GM23338 (cell line): ENCODE data around the gene OTOS. TPM values are rescaled to one million over a fixed set of nuclear protein-coding genes. Genes with fewer than 3 reads are reported as not detected.

ENCODE experiments used
- ATAC-seq: fragments of 200-7000 bp; cut with Tn5 transposase; 3 replicates; pipeline ENCODE4 v1.9.1; 2020
- DNase-seq: peaks from one replicate; pipeline ENCODE4 v3.0.0-alpha.2; 2015; ENCODE audit warnings: low spot score
- H2AFZ ChIP-seq: fragments of 200-600 bp; sonication (generic); 2 replicates; pipeline ENCODE4 v1.8.0; 2016; ENCODE audit warnings: antibody characterized with exemption, mild to moderate bottlenecking, moderate library complexity
- H3F3A ChIP-seq: fragments of 200-600 bp; sonication (generic); replicated peaks from 2 replicates; pipeline ENCODE4 v1.8.0; 2017; ENCODE audit warnings: antibody characterized with exemption, mixed run types, low read depth
- H3K27ac ChIP-seq: fragments of 200-600 bp; sonication (generic); 2 replicates; pipeline ENCODE4 v1.6.1; 2016; ENCODE audit warnings: low read depth
- H3K27me3 ChIP-seq: fragments of 200-600 bp; sonication (generic); 2 replicates; pipeline ENCODE4 v1.8.0; 2016; ENCODE audit warnings: mild to moderate bottlenecking, mixed run types, moderate library complexity; ENCODE audit not compliant: insufficient read depth
- H3K36me3 ChIP-seq: fragments of 200-600 bp; sonication (generic); 2 replicates; pipeline ENCODE4 v1.8.0; 2016; ENCODE audit warnings: mild to moderate bottlenecking; ENCODE audit not compliant: insufficient read depth
- H3K4me1 ChIP-seq: fragments of 200-600 bp; sonication (generic); 2 replicates; pipeline ENCODE4 v1.8.0; 2016; ENCODE audit warnings: mild to moderate bottlenecking, moderate library complexity; ENCODE audit not compliant: insufficient read depth
- H3K4me2 ChIP-seq: fragments of 200-600 bp; sonication (generic); 2 replicates; pipeline ENCODE4 v1.7.1; 2017; ENCODE audit warnings: mixed run types
- H3K4me3 ChIP-seq: fragments of 200-600 bp; sonication (generic); 2 replicates; pipeline ENCODE4 v1.6.1; 2016; ENCODE audit warnings: mixed run types
- H3K79me2 ChIP-seq: fragments of 200-600 bp; sonication (generic); replicated peaks from 2 replicates; pipeline ENCODE4 v1.8.0; 2017; ENCODE audit warnings: mild to moderate bottlenecking; ENCODE audit not compliant: insufficient read depth
- H3K9me2 ChIP-seq: fragments of 200-600 bp; sonication (generic); 2 replicates; pipeline ENCODE4 v1.8.0; 2017; ENCODE audit not compliant: insufficient read depth
- H4K20me1 ChIP-seq: fragments of 200-600 bp; sonication (generic); replicated peaks from 2 replicates; pipeline ENCODE4 v1.8.0; 2017; ENCODE audit warnings: mild to moderate bottlenecking; ENCODE audit not compliant: insufficient read depth
- H3K27ac Mint-ChIP-seq: 2 replicates; pipeline ENCODE4 v1.8.0; 2020; ENCODE audit warnings: inconsistent platforms, mild to moderate bottlenecking, moderate library complexity, mixed read lengths
- H3K27me3 Mint-ChIP-seq: 3 replicates; pipeline ENCODE4 v1.8.0; 2022; ENCODE audit warnings: low read depth, mild to moderate bottlenecking, moderate library complexity, mixed read lengths, inconsistent platforms; ENCODE audit not compliant: insufficient read depth, poor library complexity
- H3K36me3 Mint-ChIP-seq: 3 replicates; pipeline ENCODE4 v1.8.0; 2021; ENCODE audit warnings: low read depth, mild to moderate bottlenecking, inconsistent platforms, moderate library complexity, mixed read lengths
- H3K4me1 Mint-ChIP-seq: 3 replicates; pipeline ENCODE4 v1.8.0; 2020; ENCODE audit warnings: mild to moderate bottlenecking, inconsistent platforms, mixed read lengths
- H3K4me3 Mint-ChIP-seq: 3 replicates; pipeline ENCODE4 v1.8.0; 2021; ENCODE audit warnings: moderate library complexity, mild to moderate bottlenecking, inconsistent platforms, mixed read lengths
- H3K9me3 Mint-ChIP-seq: 3 replicates; pipeline ENCODE4 v1.8.0; 2020; ENCODE audit warnings: moderate library complexity, mild to moderate bottlenecking, inconsistent platforms, mixed read lengths
- CREB1 ChIP-seq: fragments of 250-450 bp; sonication (Bioruptor Pico); IDR thresholded peaks from 2 replicates; pipeline ENCODE4 v1.5.0; 2020; ENCODE audit warnings: low read depth, mild to moderate bottlenecking, moderate library complexity
- EZH2 ChIP-seq: fragments of 200-600 bp; sonication (generic); IDR thresholded peaks from one replicate; pipeline ENCODE4 v1.8.0; 2017; ENCODE audit warnings: antibody characterized with exemption, mild to moderate bottlenecking, low read depth; ENCODE audit not compliant: unreplicated experiment
- EZH2phosphoT487 ChIP-seq: fragments of 200-600 bp; sonication (generic); IDR thresholded peaks from one replicate; pipeline ENCODE4 v1.8.1; 2018; ENCODE audit warnings: antibody characterized with exemption; ENCODE audit not compliant: unreplicated experiment
- JUNB ChIP-seq: IDR thresholded peaks from one replicate; pipeline ENCODE4 v1.6.1; 2016; ENCODE audit warnings: antibody characterized with exemption; ENCODE audit not compliant: unreplicated experiment
- NANOG ChIP-seq: IDR thresholded peaks from 2 replicates; pipeline ENCODE4 v1.6.1; 2016; ENCODE audit warnings: antibody characterized with exemption, borderline replicate concordance
- POLR2AphosphoS5 ChIP-seq: IDR thresholded peaks from 2 replicates; pipeline ENCODE4 v1.6.1; 2016; ENCODE audit warnings: antibody characterized with exemption, low read depth
- STAT1 ChIP-seq: IDR thresholded peaks from one replicate; pipeline ENCODE4 v1.6.1; 2016; ENCODE audit warnings: antibody characterized with exemption; ENCODE audit not compliant: unreplicated experiment
- ZNF114 ChIP-seq: fragments of 250-450 bp; sonication (Bioruptor Pico); IDR thresholded peaks from 2 replicates; pipeline ENCODE4 v1.5.0; 2020; ENCODE audit warnings: mild to moderate bottlenecking, moderate library complexity
- ZNF331 ChIP-seq: fragments of 250-450 bp; sonication (Bioruptor Pico); IDR thresholded peaks from 2 replicates; pipeline ENCODE4 v1.5.0; 2020; ENCODE audit warnings: low read depth, mild to moderate bottlenecking, moderate library complexity
- polyA plus RNA-seq: library from polyadenylated mRNA; unstranded; fragments of >200 nt; fragmentation: Nextera tagmentation; extraction: Ambion mirVana; gene quantifications from 2 replicates; pipeline ENCODE4 v1.2.1, GENCODE V29; 2016
- total RNA-seq: library from RNA; depleted of rRNA; stranded (reverse); fragments of >200 nt; shearing (Covaris generic); gene quantifications from 2 replicates; pipeline ENCODE4 v1.2.3, GENCODE V29; 2014
- TF ChIP-seq, protein P1 (sequence below): fragments of 250-450 bp; sonication (Bioruptor Pico); IDR thresholded peaks from 2 replicates; pipeline ENCODE4 v1.5.0; 2020; ENCODE audit warnings: mild to moderate bottlenecking, moderate library complexity
- TF ChIP-seq, protein P2 (sequence below): IDR thresholded peaks from 2 replicates; pipeline ENCODE4 v1.6.1; 2016; ENCODE audit warnings: antibody characterized with exemption
- TF ChIP-seq, protein P3 (sequence below), 2 experiments: fragments of 200-600 bp in 1 of 2; sonication (generic) in 1 of 2; conservative IDR thresholded peaks; 2 replicates each; pipeline versions ENCODE4 v1.5.1 to v1.6.1; 2016 to 2017; ENCODE audit warnings: antibody characterized with exemption in 2 of 2, low read depth in 2 of 2, mild to moderate bottlenecking in 2 of 2, moderate library complexity in 1 of 2
- TF ChIP-seq, protein P4 (sequence below): IDR thresholded peaks from one replicate; pipeline ENCODE4 v1.6.1; 2018; ENCODE audit warnings: antibody characterized with exemption; ENCODE audit not compliant: unreplicated experiment

The OTOS gene
- total and polyA plus RNA-seq, 2 experiments from 2014 or later = 0.40 TPM; not detected in 1

DNA sequence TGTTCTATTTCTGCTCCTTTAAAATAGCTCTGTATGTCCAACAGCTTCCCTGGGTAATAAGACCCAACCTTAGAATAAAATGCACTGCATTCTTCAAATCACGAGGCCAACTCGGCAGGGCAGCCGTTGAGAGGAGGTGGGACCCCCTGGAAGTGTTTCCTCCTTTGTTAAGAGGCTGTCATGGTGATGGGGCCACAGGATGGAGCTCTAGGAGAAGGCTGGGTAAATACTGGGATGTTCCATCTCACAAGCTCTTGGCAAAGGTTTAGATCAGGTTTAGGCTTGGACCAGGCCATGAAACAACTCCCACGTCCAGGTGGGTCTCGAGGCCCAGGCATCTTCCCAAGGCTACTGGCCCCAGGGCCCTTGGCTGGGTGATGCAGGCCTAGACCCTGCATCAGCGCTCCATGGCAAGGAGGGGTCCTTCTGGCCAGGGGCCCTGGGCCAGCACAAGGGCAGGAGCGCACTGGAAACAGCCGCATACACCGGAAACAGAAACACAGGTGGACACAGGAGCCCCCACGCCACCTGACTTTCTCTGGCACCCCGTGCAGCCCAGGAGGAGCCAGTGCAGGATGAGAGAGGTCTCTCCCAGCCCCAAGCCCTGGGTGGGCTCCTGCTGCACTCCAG is 38.8 kb upstream of the OTOS start:
- H3K36me3 ChIP-seq = no peaks in the 10 kb centered on the region
- H3K4me2 ChIP-seq = no peak overlapping the region
- no peaks in the 10 kb centered on the region for H3K9me2 ChIP-seq
- no peaks in the 10 kb centered on the region for H3K4me1 ChIP-seq
- TF ChIP-seq, protein P1, sequence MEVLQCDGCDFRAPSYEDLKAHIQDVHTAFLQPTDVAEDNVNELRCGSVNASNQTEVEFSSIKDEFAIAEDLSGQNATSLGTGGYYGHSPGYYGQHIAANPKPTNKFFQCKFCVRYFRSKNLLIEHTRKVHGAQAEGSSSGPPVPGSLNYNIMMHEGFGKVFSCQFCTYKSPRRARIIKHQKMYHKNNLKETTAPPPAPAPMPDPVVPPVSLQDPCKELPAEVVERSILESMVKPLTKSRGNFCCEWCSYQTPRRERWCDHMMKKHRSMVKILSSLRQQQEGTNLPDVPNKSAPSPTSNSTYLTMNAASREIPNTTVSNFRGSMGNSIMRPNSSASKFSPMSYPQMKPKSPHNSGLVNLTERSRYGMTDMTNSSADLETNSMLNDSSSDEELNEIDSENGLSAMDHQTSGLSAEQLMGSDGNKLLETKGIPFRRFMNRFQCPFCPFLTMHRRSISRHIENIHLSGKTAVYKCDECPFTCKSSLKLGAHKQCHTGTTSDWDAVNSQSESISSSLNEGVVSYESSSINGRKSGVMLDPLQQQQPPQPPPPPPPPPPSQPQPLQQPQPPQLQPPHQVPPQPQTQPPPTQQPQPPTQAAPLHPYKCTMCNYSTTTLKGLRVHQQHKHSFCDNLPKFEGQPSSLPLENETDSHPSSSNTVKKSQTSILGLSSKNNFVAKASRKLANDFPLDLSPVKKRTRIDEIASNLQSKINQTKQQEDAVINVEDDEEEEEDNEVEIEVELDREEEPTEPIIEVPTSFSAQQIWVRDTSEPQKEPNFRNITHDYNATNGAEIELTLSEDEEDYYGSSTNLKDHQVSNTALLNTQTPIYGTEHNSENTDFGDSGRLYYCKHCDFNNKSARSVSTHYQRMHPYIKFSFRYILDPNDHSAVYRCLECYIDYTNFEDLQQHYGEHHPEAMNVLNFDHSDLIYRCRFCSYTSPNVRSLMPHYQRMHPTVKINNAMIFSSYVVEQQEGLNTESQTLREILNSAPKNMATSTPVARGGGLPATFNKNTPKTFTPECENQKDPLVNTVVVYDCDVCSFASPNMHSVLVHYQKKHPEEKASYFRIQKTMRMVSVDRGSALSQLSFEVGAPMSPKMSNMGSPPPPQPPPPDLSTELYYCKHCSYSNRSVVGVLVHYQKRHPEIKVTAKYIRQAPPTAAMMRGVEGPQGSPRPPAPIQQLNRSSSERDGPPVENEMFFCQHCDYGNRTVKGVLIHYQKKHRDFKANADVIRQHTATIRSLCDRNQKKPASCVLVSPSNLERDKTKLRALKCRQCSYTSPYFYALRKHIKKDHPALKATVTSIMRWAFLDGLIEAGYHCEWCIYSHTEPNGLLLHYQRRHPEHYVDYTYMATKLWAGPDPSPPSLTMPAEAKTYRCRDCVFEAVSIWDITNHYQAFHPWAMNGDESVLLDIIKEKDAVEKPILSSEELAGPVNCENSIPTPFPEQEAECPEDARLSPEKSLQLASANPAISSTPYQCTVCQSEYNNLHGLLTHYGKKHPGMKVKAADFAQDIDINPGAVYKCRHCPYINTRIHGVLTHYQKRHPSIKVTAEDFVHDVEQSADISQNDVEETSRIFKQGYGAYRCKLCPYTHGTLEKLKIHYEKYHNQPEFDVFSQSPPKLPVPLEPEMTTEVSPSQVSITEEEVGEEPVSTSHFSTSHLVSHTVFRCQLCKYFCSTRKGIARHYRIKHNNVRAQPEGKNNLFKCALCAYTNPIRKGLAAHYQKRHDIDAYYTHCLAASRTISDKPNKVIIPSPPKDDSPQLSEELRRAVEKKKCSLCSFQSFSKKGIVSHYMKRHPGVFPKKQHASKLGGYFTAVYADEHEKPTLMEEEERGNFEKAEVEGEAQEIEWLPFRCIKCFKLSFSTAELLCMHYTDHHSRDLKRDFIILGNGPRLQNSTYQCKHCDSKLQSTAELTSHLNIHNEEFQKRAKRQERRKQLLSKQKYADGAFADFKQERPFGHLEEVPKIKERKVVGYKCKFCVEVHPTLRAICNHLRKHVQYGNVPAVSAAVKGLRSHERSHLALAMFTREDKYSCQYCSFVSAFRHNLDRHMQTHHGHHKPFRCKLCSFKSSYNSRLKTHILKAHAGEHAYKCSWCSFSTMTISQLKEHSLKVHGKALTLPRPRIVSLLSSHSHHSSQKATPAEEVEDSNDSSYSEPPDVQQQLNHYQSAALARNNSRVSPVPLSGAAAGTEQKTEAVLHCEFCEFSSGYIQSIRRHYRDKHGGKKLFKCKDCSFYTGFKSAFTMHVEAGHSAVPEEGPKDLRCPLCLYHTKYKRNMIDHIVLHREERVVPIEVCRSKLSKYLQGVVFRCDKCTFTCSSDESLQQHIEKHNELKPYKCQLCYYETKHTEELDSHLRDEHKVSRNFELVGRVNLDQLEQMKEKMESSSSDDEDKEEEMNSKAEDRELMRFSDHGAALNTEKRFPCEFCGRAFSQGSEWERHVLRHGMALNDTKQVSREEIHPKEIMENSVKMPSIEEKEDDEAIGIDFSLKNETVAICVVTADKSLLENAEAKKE (CRISPR knock-in tag) = no peak
- TF ChIP-seq, protein P2, sequence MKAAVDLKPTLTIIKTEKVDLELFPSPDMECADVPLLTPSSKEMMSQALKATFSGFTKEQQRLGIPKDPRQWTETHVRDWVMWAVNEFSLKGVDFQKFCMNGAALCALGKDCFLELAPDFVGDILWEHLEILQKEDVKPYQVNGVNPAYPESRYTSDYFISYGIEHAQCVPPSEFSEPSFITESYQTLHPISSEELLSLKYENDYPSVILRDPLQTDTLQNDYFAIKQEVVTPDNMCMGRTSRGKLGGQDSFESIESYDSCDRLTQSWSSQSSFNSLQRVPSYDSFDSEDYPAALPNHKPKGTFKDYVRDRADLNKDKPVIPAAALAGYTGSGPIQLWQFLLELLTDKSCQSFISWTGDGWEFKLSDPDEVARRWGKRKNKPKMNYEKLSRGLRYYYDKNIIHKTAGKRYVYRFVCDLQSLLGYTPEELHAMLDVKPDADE = no peak
- TF ChIP-seq ZNF331 (CRISPR knock-in tag) (no peak), JUNB (no peak), EZH2 (no peak), POLR2AphosphoS5 (no peak), STAT1 (no peak), EZH2phosphoT487 (no peak), CREB1 (CRISPR knock-in tag) (no peak), NANOG (no peak), ZNF114 (CRISPR knock-in tag) (no peak)
- TF ChIP-seq, protein P3, sequence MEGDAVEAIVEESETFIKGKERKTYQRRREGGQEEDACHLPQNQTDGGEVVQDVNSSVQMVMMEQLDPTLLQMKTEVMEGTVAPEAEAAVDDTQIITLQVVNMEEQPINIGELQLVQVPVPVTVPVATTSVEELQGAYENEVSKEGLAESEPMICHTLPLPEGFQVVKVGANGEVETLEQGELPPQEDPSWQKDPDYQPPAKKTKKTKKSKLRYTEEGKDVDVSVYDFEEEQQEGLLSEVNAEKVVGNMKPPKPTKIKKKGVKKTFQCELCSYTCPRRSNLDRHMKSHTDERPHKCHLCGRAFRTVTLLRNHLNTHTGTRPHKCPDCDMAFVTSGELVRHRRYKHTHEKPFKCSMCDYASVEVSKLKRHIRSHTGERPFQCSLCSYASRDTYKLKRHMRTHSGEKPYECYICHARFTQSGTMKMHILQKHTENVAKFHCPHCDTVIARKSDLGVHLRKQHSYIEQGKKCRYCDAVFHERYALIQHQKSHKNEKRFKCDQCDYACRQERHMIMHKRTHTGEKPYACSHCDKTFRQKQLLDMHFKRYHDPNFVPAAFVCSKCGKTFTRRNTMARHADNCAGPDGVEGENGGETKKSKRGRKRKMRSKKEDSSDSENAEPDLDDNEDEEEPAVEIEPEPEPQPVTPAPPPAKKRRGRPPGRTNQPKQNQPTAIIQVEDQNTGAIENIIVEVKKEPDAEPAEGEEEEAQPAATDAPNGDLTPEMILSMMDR (conservative IDR thresholded peaks at IDR 0.05; ENCODE audit: low read depth in 2 of 2) = no peak; a peak in 1 of 4 replicates
- TF ChIP-seq, protein P4, sequence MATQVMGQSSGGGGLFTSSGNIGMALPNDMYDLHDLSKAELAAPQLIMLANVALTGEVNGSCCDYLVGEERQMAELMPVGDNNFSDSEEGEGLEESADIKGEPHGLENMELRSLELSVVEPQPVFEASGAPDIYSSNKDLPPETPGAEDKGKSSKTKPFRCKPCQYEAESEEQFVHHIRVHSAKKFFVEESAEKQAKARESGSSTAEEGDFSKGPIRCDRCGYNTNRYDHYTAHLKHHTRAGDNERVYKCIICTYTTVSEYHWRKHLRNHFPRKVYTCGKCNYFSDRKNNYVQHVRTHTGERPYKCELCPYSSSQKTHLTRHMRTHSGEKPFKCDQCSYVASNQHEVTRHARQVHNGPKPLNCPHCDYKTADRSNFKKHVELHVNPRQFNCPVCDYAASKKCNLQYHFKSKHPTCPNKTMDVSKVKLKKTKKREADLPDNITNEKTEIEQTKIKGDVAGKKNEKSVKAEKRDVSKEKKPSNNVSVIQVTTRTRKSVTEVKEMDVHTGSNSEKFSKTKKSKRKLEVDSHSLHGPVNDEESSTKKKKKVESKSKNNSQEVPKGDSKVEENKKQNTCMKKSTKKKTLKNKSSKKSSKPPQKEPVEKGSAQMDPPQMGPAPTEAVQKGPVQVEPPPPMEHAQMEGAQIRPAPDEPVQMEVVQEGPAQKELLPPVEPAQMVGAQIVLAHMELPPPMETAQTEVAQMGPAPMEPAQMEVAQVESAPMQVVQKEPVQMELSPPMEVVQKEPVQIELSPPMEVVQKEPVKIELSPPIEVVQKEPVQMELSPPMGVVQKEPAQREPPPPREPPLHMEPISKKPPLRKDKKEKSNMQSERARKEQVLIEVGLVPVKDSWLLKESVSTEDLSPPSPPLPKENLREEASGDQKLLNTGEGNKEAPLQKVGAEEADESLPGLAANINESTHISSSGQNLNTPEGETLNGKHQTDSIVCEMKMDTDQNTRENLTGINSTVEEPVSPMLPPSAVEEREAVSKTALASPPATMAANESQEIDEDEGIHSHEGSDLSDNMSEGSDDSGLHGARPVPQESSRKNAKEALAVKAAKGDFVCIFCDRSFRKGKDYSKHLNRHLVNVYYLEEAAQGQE = no peak
- H3K4me1 Mint-ChIP-seq = no peaks in the 10 kb centered on the region
- H3K27ac ChIP-seq = no peak overlapping the region
- ATAC-seq (no peak), DNase-seq (no peak)
- no peak overlapping the region for H2AFZ ChIP-seq
- H3K79me2 ChIP-seq = no peaks in the 10 kb centered on the region
- H3F3A ChIP-seq = no peaks in the 10 kb centered on the region
- H3K9me3 Mint-ChIP-seq = no peaks in the 10 kb centered on the region
- H3K27ac Mint-ChIP-seq = no peak overlapping the region
- no peaks in the 10 kb centered on the region for H3K36me3 Mint-ChIP-seq
- no peaks in the 10 kb centered on the region for H3K27me3 ChIP-seq
- no peak overlapping the region for H3K4me3 Mint-ChIP-seq
- no peaks in the 10 kb centered on the region for H4K20me1 ChIP-seq
- H3K27me3 Mint-ChIP-seq = peaks cover 5% of the 10 kb centered on the region
- H3K4me3 ChIP-seq = no peak overlapping the region
